ENCODE data around the gene AOC3.
"Not testable (repeated sequence)": the region's sequence is repeated elsewhere in the genome, so short reads cannot be mapped to it uniquely, and the experiment has no call there.

The AOC3 gene

DNA sequence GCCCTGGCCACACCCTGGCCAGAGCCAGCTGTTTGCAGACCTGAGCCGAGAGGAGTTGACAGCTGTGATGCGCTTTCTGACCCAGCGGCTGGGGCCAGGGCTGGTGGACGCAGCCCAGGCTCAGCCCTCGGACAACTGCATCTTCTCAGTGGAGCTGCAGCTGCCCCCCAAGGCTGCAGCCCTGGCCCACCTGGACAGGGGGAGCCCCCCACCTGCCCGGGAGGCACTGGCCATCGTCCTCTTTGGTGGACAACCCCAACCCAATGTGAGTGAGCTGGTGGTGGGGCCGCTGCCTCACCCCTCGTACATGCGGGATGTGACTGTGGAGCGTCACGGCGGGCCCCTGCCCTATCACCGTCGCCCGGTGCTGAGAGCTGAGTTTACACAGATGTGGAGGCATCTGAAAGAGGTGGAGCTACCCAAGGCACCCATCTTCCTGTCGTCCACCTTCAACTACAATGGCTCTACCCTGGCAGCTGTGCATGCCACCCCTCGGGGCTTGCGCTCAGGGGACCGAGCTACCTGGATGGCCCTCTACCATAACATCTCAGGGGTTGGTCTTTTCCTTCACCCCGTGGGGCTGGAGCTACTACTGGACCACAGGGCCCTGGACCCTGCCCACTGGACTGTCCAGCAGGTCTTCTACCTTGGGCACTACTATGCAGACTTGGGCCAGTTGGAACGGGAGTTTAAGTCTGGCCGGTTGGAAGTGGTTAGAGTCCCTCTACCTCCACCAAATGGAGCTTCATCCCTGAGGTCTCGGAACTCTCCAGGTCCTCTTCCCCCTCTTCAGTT lies 6.0 kb upstream of the AOC3 start:
- no peak for DNase-seq (ENCODE audit: low spot score)

DNA sequence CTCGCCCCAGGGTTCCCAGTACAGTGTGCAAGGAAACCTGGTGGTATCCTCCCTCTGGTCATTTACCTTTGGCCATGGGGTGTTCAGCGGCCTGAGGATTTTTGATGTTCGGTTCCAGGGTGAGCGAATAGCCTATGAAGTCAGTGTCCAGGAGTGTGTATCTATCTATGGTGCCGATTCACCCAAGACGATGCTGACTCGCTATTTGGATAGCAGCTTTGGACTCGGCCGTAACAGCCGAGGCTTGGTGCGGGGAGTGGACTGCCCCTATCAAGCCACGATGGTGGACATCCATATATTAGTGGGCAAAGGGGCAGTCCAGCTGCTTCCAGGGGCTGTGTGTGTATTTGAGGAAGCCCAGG lies 5.5 kb upstream of the AOC3 start:
- DNase-seq (ENCODE audit: low spot score), result no peak

DNA sequence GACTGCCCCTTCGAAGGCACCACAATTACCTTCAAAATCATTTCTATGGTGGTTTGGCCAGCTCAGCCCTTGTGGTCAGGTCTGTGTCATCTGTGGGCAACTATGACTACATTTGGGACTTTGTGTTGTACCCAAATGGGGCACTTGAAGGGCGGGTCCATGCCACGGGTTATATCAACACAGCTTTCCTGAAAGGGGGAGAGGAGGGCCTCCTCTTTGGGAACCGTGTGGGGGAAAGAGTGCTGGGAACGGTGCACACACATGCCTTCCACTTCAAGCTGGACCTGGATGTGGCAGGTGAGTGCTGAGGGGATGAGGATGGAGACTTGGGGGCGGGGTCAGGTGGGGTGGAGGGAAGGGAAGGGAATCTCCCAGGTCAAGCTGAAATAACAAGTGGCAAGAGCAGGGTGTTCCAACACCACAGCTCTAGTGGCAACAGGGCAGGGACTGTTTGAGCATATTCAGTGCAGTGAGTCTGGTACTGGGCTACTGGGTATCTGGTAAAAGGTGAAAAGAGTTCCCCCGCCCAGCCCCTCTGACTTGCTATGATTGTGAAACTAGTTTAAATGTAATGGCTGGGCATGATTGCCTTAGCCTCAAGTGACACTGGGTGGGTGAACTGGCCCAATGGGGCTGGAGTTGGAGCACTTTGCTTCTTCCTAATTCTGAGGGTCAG lies 4.9 kb upstream of the AOC3 start:
- DNase-seq (ENCODE audit: low spot score), result peak; percentile 27

DNA sequence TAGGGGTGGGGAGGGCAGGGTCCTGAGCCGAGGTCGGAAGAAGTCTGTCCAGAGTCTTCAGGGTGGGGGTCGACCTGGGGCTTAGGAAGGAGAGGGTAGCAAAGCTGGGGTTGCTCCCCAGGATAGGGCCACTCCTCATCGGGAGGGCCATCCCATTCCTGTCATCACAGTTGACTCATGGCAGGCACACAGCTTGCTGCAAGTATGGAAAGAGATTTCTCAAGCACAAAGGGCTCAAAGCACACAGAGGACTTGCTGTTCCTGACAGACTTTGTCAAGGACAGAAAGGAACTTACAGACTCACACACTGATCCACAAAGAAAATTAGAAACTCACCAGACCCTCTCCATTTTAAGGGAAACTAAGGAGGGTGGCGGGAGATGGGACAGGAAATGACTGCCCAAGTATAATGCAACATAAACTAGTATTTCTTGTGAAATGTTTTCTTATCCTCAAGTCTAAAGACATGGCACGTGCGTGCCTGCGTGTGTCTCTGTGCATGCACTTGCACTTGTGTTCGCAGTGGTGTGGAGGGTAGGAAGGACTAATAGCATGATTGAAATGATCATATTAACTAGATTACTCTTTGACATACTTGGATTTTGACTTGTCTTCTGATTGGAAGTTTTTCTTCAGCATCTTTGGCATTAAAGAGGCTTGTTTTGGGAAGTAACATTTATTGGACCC lies 4.3 kb upstream of the AOC3 start:
- DNase-seq (ENCODE audit: low spot score), result no peak

DNA sequence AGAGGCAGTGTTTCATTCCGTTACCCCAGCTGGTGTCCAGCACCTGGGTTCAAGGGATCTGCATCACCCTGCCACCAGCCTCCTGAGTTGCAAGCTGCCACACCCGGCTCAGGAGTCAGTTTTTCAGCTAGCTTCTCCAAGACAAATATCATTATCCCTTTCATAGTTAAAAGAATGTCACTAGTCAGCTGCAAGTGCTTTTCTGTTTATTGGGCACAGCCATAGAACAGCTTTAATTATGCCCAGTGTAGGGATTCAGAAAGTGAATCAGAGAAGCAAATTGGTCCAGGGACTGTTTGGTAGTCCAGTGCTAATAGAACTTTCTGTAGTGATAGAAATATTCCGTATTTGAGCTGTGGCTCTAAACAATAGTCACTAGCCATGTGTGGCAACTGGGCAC lies 2.9 kb upstream of the AOC3 start:
- no peak for DNase-seq (ENCODE audit: low spot score)

DNA sequence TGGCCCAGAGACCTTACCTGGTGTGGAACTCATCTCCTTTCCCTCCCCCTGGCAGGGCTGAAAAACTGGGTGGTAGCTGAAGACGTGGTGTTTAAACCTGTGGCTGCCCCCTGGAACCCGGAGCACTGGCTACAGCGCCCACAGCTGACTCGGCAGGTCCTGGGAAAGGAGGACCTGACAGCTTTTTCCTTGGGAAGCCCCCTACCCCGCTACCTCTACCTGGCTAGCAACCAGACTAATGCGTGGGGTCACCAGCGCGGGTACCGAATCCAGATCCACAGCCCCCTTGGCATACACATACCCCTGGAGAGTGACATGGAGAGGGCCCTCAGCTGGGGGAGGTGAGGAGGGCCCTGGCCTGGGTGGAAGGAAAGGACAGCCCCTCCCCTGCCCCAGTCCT lies 2.0 kb upstream of the AOC3 start:
- no peak for DNase-seq (ENCODE audit: low spot score)

DNA sequence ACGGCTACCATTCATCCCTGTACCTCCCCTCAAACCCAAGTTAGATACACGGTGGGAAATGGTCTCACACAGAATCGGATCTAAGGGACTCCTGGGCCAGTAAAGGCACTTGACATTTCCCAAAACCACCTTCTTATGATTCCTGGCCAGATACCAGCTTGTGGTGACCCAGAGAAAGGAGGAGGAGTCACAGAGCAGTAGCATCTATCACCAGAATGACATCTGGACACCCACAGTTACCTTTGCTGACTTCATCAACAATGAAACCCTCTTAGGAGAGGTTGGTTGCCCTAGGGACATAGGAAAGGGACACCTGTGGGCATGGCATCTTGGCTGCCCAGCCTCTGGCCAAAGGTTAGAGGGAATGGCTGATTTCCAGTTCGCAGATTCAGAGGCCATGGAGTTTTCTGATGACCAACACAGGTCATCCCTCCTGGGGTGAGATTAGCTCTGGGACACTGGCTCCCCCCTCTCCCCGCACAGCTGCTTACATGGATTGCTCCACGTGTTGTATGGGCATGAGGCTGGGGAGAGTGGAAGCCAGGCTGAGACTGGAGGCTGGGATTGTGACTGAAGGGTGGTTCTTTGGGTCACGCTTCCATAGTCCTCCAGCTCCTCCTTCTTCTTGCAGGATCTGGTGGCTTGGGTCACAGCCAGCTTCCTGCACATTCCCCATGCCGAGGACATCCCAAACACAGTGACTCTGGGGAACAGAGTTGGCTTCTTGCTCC lies 1.4 kb upstream of the AOC3 start:
- DNase-seq (ENCODE audit: low spot score), result no peak

DNA sequence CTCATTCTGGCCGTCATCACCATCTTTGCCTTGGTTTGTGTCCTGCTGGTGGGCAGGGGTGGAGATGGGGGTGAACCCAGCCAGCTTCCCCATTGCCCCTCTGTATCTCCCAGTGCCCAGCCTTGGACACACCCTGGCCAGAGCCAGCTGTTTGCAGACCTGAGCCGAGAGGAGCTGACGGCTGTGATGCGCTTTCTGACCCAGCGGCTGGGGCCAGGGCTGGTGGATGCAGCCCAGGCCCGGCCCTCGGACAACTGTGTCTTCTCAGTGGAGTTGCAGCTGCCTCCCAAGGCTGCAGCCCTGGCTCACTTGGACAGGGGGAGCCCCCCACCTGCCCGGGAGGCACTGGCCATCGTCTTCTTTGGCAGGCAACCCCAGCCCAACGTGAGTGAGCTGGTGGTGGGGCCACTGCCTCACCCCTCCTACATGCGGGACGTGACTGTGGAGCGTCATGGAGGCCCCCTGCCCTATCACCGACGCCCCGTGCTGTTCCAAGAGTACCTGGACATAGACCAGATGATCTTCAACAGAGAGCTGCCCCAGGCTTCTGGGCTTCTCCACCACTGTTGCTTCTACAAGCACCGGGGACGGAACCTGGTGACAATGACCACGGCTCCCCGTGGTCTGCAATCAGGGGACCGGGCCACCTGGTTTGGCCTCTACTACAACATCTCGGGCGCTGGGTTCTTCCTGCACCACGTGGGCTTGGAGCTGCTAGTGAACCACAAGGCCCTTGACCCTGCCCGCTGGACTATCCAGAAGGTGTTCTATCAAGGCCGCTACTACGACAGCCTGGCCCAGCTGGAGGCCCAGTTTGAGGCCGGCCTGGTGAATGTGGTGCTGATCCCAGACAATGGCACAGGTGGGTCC lies 607 bp downstream of the AOC3 start:
- DNase-seq (ENCODE audit: low spot score), result not testable (repeated sequence)

DNA sequence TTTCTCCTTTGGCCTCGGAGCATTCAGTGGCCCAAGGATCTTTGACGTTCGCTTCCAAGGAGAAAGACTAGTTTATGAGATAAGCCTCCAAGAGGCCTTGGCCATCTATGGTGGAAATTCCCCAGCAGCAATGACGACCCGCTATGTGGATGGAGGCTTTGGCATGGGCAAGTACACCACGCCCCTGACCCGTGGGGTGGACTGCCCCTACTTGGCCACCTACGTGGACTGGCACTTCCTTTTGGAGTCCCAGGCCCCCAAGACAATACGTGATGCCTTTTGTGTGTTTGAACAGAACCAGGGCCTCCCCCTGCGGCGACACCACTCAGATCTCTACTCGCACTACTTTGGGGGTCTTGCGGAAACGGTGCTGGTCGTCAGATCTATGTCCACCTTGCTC lies 1.4 kb downstream of the AOC3 start:
- no peak for DNase-seq (ENCODE audit: low spot score)

DNA sequence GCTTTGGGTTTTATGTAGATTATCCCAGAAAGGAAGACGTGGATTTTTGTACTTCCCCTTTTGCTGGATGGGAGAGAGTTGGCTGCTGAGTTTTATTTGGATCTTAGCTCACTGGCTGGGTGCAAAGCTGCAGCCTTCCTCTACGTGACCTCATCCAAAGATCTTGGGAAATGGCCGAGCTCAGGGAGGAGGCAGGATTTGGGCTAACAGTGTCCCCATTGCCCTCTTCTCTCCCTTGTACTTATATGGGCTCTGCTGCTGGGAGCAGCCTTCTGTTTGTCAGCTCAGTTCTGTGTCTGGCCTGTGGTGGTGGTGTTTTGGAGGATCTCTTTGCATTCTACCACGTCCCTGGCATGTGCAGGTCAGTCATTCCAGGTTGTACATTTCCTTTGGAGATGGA lies 2.0 kb downstream of the AOC3 start:
- no peak for DNase-seq (ENCODE audit: low spot score)

DNA sequence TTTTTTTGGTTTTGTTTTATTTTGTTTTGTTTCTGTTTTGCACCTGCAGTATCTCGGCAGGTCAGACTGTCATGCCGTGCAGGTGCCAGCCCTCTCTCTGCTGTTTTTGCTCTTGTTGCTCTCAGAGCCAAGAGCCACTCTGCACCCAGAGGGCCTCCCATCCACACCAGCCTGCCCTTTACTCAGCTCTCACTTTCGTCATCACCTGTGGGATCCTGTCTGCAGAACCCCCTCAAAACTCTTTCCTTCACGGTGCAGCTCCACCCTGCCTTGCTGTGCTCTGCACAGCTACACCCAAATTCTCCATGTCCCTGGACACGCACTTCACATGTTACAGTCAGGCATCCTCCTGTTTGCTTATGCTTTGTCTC lies 2.6 kb downstream of the AOC3 start:
- no peak for DNase-seq (ENCODE audit: low spot score)

DNA sequence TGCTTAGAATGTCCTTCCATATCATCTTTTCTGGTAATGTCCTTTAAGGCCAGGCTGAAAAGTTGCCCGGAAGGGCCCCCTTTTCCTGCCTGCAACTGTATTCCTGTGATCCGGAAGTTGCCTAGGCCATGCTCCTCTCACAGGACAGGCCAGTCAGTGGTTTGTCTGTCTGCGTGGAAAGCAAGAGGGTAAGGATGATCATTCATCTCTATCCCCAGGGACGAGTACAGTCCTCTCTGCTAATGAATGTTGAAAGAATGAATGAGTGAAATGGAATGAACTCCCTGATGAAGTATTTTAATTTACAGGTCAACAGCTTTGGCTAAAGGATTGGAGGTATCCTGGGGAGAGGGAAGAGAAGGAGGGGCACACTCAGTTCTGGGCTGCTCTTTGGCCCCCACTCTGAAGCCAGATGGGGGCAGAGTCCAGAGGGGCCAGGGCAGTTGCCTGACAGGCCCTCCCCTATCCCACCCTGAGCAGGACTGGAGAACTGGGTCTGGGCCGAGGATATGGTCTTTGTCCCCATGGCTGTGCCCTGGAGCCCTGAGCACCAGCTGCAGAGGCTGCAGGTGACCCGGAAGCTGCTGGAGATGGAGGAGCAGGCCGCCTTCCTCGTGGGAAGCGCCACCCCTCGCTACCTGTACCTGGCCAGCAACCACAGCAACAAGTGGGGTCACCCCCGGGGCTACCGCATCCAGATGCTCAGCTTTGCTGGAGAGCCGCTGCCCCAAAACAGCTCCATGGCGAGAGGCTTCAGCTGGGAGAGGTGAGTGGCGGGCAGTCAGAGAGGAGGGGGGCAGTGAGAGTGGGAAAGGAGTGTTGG lies 3.2 kb downstream of the AOC3 start:
- no peak for DNase-seq (ENCODE audit: low spot score)

DNA sequence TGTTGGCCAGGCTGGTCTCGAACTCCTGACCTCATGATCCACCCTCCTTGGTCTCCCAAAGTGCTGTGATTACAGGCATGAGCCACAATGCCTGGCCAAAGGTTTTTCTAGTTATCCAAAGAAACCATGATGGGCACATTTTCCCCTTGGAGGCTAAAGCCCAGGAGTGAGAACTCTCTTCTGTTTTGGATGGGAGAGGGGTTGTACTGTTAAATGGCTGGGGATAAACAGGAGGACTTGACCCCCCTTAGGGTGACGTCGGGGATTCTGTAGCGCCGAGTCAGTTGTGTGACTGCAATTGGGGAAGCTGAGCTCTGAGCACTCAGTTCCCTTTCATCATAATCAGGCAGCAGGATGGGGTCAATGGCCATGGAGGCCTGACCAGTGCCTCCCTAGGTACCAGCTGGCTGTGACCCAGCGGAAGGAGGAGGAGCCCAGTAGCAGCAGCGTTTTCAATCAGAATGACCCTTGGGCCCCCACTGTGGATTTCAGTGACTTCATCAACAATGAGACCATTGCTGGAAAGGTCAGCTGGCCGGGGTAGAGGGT lies 4.1 kb downstream of the AOC3 start:
- no peak for DNase-seq (ENCODE audit: low spot score)

DNA sequence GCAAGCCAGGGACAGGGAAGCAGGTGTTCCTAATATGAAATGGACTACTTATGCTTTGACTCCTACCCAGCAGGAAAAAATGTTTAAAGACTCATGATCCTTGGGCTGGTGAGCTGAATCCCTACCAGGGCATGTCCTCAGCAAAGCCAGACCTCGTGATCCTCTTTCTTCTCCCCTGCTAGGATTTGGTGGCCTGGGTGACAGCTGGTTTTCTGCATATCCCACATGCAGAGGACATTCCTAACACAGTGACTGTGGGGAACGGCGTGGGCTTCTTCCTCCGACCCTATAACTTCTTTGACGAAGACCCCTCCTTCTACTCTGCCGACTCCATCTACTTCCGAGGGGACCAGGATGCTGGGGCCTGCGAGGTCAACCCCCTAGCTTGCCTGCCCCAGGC lies 5.1 kb downstream of the AOC3 start:
- not testable (repeated sequence) for DNase-seq (ENCODE audit: low spot score)

DNA sequence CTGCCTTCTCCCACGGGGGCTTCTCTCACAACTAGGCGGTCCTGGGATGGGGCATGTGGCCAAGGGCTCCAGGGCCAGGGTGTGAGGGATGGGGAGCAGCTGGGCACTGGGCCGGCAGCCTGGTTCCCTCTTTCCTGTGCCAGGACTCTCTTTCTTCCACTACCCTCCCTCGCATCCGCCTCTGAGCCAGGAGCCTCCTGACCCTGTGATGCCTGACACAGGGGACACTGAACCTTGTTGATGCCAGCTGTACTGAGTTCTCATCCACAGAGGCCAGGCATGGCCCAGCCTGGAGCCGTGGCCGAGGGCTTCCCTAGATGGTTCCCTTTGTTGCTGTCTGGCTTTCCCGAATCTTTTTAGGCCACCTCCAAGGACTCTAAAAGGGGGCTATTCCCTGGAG lies 5.5 kb downstream of the AOC3 start:
- DNase-seq (ENCODE audit: low spot score), result not testable (repeated sequence)

DNA sequence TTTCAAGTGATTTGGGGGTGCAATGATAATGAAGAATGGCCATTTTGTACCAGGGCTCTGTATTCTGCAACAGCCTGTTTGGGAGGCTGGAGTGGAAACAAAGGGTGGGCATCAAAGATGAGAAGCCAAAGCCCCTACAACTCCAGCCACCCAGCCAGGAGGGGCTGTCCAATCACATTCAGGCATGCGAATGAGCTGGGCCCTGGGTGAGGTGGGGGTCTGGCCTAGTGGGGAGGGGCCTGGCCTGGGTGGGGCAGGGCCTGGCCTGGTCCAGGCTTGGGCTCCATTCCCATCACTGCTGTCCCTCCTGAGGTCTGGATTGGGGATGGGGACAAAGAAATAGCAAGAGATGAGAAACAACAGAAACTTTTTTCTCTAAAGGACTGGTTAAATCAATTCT lies 6.4 kb downstream of the AOC3 start:
- no peak for DNase-seq (ENCODE audit: low spot score)

DNA sequence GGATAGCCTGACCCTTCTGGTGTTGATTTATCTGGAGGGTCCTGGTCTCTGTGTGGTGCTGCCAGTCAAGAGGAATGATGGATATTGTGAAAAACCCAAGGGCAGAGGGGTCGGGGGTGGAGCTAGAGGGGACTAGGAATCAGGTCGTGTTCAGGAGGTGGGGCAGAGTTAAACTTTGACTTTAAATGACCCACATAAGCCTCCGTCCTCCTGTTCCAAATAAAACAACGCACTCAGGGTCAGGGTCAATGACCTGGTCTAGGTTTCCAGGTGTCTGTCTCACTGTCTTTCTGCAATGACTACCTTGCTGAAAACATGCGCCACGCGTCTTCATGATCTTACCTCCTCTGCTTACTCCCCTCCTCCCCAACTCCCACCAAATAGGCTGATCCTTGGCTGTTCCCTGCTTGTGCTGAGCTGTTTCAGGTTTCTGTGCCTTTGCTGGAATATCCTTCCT lies 14.7 kb downstream of the AOC3 start:
- no peak for DNase-seq (ENCODE audit: low spot score)

DNA sequence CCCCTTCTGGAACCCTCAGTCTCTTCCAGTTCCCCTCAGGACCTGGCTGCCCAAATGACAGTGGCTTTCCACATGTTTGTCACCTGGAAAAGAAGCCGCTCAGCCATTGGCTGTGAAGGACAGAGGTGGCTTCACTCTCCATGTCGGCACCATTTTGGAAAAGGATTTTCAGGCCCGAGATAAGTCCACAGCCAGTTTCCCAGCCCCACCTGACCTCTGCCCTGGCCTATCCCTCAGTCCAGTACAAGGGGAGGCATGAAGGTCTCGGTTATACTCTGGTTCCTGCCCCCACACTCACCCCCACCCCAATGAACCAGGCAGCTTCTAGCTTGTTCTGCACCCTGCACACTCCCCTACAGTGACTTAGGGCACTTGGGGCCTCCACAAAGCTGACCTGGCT lies 15.2 kb downstream of the AOC3 start:
- no peak for DNase-seq (ENCODE audit: low spot score)

DNA sequence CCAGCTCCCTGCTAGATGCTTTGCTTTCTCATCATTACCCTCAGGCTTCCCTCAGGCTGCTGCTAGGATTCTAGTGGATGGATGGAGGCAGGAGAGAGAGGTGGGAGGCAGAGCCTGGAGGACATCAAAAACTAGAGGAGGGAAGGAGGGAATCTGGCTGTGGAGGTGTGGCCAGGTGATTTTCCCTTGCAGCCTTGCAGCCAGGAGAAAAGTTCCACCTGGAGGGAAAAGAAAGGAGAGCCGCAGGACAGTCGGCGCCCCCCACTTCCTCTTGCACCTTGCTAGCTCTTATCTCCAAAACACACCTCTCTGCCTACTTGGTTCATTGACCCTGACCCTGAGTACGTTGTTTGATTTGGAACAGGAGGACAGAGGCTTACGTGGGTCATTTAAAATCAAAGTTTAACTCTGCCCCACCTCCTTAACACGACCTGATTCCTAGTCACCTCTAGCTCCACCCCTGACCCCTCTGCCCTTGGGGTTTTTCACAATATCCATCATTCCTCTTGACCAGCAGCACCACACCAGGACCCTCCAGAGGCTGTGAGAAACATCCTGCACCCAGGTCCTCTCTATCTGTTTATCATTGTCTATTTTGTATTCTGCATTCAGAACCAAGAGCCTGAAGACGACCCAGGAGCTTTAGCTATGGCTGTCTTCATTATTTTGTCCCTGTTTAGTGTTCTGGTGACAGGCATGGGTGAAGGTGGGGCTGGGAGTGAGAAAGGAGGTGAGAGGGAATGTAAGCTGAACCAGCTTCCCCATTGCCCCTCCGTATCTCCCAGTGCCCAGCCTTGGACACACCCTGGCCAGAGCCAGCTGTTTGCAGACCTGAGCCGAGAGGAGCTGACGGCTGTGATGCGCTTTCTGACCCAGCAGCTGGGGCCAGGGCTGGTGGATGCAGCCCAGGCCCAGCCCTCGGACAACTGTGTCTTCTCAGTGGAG lies 15.9 kb downstream of the AOC3 start:
- no peak for DNase-seq (ENCODE audit: low spot score)

Measured in CD4-positive, alpha-beta T cell treated with Interleukin-2 at 100 ng/mL for 4 hours (primary cell).